ENCODE results near the gene FLYWCH1.

FLYWCH1 gene

DNA sequence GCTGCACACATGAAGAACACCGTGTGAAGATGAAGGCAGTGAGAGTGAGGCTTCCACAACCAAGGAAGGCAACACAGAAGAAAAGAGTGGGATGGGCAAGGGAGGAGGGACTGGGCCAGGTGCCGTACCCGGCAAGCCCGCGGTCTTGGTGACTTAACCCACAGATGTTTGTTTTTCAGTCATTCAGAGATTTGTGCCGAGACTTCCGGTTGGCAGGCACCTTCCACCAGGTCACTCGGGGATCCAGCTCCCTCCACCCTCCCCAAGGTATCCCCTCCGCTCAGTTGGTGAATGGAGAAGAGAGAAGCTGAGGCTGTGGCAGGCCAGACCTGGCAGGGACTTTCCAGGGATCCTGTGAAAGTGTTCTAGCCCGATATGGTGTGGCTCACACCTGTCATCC lies 47.5 kb downstream of the FLYWCH1 start:
- no peak overlapping the region for H3K9ac ChIP-seq
- H4K20me1 ChIP-seq = no peaks in the 10 kb centered on the region
- H3K36me3 ChIP-seq = no peaks in the 10 kb centered on the region
- 0 out of 2 replicates have a peak overlapping the region, but pooled peaks have one; percentile 22 for H3K27ac ChIP-seq
- peaks cover 19% of the 10 kb centered on the region; the same call in 1 of the 2 replicates for H3K27me3 ChIP-seq
- H3K4me1 ChIP-seq = peaks cover 73% of the 10 kb centered on the region
- no peak overlapping the region for H3K4me3 ChIP-seq
- no peaks in the 10 kb centered on the region for H3K9me3 ChIP-seq
- no peak for TF ChIP-seq Cebpa-rat (IDR thresholded peaks at IDR 0.05)
- H3K4me2 ChIP-seq = peak overlapping the region; percentile 45

DNA sequence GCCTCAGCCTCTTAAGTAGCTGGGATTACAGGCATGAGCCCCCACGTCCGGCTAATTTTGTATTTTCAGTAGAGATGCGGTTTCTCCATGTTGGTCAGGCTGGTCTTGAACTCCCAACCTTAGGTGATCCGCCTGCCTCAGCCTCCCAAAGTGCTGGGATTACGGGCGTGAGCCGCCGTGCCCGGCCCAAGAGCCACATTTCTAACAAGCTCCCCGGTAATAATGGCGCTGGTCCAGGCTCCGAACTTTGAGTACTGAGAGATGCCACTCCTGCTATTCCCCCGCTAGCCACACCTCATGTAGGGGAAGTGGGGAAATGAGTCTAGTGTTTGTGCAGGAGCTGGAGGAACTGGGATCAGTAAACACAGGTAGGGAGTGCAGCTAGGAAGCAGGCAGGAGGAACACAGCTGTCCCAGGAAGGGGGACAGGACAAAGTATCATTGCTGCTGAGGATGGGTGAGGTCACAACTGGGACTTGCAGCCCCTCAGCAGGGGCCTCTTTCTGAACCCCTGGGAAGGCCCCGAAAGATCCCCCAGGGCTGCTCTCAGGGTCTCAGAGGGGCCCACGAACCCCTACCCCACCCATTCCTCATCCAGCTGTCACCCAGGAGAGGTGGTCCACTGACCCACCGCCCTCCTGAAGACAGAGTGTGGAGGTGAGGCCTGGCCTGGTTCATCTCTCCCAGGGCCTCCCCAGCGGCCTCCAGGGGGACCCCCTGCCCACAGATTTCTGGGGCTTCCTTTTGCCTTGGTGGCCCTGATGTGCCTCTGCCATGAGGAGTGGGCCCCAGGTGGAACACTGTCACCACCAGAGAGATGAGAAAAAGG lies 48.7 kb downstream of the FLYWCH1 start:
- Histone ChIP-seq H3K9ac (no peak overlapping the region), H3K4me1 (peaks cover 64% of the 10 kb centered on the region), H3K36me3 (no peaks in the 10 kb centered on the region), H3K4me3 (no peak overlapping the region), H3K27ac (peak overlapping the region; percentile 22; the same call in 1 of the 2 replicates), H3K9me3 (no peaks in the 10 kb centered on the region), H4K20me1 (peaks cover 4% of the 10 kb centered on the region), H3K27me3 (peaks cover 22% of the 10 kb centered on the region; the same call in 1 of the 2 replicates), H3K4me2 (peak overlapping the region; percentile 57)
- TF ChIP-seq Cebpa-rat (IDR thresholded peaks at IDR 0.05) = no peak

DNA sequence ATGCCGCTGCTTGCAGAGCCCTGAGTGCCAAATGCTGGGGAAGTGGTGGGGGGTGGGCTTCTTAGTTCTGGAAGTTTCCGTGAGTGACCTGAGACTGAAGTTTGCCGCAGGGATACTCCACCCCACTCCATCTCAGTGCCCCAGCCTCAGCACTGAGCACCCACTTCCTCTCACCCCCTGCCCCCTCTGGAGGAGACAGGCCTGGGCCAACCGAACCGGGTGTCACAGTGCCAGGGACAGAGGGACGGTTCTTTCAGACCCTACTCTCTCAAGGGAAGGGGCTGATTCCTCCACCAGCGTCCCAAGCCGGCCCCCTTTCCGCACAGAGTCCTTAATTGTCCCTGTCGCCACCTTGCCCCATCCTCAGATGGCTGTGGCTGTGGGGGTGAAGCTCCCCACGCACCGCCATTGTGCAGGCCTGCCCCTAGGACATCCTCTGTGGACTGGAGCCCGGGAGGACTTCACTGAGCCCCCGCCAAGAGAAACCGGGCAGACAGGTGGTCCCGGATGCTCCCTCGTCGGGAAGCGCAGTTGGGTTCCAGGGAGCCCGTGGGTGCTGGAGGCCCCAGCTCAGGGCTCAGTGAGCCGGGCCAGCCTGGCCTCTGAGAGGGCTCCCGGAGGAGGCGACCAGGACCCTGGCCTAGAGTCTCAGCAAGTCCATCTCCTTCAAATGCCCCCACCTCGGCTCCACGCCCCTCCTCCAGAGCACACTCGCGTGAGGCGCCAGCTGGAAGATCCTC lies 50.8 kb downstream of the FLYWCH1 start:
- Histone ChIP-seq H3K4me3 (peak overlapping the region; percentile 84), H3K9ac (peak overlapping the region; percentile 83), H3K27me3 (peaks cover 22% of the 10 kb centered on the region; the same call in 1 of the 2 replicates), H4K20me1 (peaks cover 24% of the 10 kb centered on the region), H3K4me1 (peaks cover 61% of the 10 kb centered on the region), H3K4me2 (peak overlapping the region; percentile 99), H3K36me3 (peaks cover 11% of the 10 kb centered on the region; the same call in 1 of the 2 replicates), H3K27ac (peak overlapping the region; percentile 60), H3K9me3 (no peaks in the 10 kb centered on the region)
- TF ChIP-seq Cebpa-rat (IDR thresholded peaks at IDR 0.05) = no peak

DNA sequence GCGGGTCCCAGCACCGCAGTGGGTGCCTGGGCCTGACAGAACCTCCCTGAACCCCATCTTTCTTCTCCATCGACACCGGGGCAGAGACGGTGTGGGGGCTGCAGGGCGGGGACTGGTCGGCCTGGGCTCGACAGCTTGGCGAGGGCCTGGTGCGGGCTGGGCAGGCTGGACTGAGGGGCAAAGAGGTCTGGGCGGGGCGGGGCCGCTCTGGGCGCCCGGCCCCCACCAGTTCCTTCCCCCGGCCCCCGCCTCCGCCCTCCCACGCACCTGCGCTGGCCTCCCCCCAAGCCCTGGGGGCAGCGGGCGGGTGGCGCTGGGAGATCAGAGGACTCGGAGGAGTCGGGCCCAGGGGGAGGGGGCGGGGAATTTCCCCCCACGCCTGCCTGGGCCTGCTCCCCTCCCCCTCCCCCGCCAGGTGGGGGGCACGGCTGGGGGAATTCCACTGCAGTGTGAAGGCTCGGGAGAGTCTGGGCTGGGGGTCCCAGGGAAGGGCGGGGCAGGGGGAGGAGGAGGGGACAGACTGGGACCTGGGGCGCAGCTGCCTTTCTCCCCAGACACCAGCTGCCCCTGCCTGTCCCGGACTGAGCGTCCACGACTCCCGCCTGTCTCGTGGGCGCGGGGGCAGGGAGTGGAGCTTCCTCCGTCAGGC lies 51.5 kb downstream of the FLYWCH1 start:
- Histone ChIP-seq H3K27ac (peak overlapping the region; percentile 79), H3K4me1 (peaks cover 68% of the 10 kb centered on the region), H3K4me2 (peak overlapping the region; percentile 99), H3K27me3 (peaks cover 22% of the 10 kb centered on the region; the same call in 1 of the 2 replicates), H3K9me3 (no peaks in the 10 kb centered on the region), H4K20me1 (peaks cover 31% of the 10 kb centered on the region), H3K9ac (peak overlapping the region; percentile 83), H3K4me3 (peak overlapping the region; percentile 84), H3K36me3 (peaks cover 16% of the 10 kb centered on the region; the same call in 1 of the 2 replicates)
- no peak for TF ChIP-seq Cebpa-rat (IDR thresholded peaks at IDR 0.05)

DNA sequence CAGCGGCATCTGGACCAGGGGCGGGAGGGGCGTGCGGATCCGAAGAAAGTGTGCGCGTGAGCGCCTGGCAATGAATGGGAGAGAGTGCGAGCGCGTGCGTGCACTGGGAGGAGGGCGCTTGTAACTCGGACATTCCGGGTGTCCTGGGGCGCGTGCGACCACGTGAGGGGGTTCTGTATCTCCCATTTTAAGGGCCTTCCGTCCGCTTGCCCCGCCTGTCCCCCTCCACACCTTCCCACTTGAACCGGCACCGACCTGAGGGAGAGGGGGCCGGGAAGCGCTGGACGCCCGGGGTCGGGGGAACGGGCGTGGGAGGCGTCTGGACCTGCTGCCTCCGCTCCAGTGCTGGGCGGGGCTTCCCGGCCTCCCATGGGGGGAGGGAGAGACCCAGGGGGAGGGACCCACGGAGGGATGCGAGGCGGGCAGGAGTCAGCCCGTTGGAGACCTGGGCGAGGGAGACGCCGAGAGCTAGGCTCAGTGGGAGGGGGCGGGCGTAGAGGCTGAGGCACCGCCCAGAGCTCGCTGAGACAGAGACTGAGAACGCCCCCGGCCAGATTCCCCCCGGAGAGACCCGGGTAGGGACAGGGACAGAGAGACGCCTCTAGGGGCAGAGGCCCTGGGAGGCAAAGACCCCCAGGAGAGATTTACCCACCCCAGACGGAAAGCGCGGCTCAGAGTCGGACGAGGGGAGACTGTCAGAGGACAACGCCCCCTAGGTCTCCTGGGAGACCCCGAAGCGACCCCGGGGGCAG lies 52.2 kb downstream of the FLYWCH1 start, which contains the start of gene KREMEN2:
TSS of gene KREMEN2 (plus strand) at position 553 of the 752 bp plus-strand sequence. CDS start 246 bp downstream, outside the sequence.
- Histone ChIP-seq H3K27ac (peak within 1 kb of the TSS; percentile 79), H3K27me3 (peaks cover 22% of the 10 kb centered on the region; the same call in 1 of the 2 replicates), H3K9me3 (no peaks in the 10 kb centered on the region), H3K4me3 (peak within 1 kb of the TSS; percentile 84), H3K4me1 (peaks cover 72% of the 10 kb centered on the region), H4K20me1 (peaks cover 38% of the 10 kb centered on the region), H3K4me2 (peak within 1 kb of the TSS; percentile 99), H3K9ac (peak within 1 kb of the TSS; percentile 83), H3K36me3 (peaks cover 16% of the 10 kb centered on the region; the same call in 1 of the 2 replicates)
- no peak for TF ChIP-seq Cebpa-rat (IDR thresholded peaks at IDR 0.05)

- no peaks in the 10 kb centered on the region for H3K9me3 ChIP-seq
- H3K4me3 ChIP-seq = peak overlapping the region; percentile 84
- H3K4me1 ChIP-seq = peaks cover 64% of the 10 kb centered on the region
- H3K27ac ChIP-seq = peak overlapping the region; percentile 79
- peaks cover 16% of the 10 kb centered on the region; the same call in 1 of the 2 replicates for H3K36me3 ChIP-seq
- no peak for TF ChIP-seq Cebpa-rat (IDR thresholded peaks at IDR 0.05)
- peak overlapping the region; percentile 99 for H3K4me2 ChIP-seq
- H3K9ac ChIP-seq = peak overlapping the region; percentile 83
- H3K27me3 ChIP-seq = peaks cover 22% of the 10 kb centered on the region; the same call in 1 of the 2 replicates
- H4K20me1 ChIP-seq = peaks cover 43% of the 10 kb centered on the region
Observed at GRCh38 chr16:2964475-2965336, 53.0 kb downstream of the FLYWCH1 start.

GRCh38 chr16:2966043-2966807 lies 54.5 kb downstream of the FLYWCH1 start:
- peaks cover 22% of the 10 kb centered on the region; the same call in 1 of the 2 replicates for H3K27me3 ChIP-seq
- H4K20me1 ChIP-seq = peaks cover 58% of the 10 kb centered on the region
- no peak overlapping the region for H3K4me3 ChIP-seq
- no peak for TF ChIP-seq Cebpa-rat (IDR thresholded peaks at IDR 0.05)
- H3K4me1 ChIP-seq = peaks cover 59% of the 10 kb centered on the region
- peak overlapping the region; percentile 99 for H3K4me2 ChIP-seq
- H3K36me3 ChIP-seq = peaks cover 16% of the 10 kb centered on the region; the same call in 1 of the 2 replicates
- no peak overlapping the region for H3K27ac ChIP-seq
- no peaks in the 10 kb centered on the region for H3K9me3 ChIP-seq
- H3K9ac ChIP-seq = no peak overlapping the region

Measured in BLaER1 (cell line).